T47D (cell line): ENCODE results near the gene LRRC37A2.
"Not testable (repeated sequence)": the region's sequence is repeated elsewhere in the genome, so short reads cannot be mapped to it uniquely, and the experiment has no call there.

Experiments
- DNase-seq, 2 experiments: peaks; one replicate each; pipeline versions ENCODE4 v3.0.0 to v3.0.0-alpha.2; 2011 to 2012; ENCODE audit warnings: low read depth in 1 of 2, low spot score in 1 of 2
- in situ Hi-C: cut with HindIII; loops from 2 replicates; pipeline ENCODE4 v1.10.0; 2016; ENCODE audit warnings: low sequenced_read_pairs, low pct_unique_long_range_greater_than_20kb

The LRRC37A2 gene

DNA sequence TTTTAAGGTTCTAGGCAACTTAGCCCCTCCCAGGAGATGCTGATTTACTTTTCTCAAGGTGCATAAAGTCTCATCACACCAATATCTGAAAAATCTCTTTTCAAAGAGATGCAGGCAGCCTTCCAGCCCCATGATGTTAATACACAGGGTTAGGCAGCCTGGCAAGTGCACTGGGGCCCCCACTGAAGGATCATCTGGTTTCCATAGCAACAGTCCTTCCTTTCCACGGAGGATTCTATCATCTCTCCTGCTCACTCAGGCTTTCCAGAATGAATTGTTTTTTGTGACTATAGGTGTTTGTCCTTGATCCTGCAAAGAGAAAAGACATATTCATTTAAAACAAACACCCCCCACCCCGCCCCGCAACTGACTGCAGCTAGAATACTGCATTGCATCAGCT is 73.2 kb downstream of the LRRC37A2 start:
- in situ Hi-C loops, DNase-seq: not testable (repeated sequence)

DNA sequence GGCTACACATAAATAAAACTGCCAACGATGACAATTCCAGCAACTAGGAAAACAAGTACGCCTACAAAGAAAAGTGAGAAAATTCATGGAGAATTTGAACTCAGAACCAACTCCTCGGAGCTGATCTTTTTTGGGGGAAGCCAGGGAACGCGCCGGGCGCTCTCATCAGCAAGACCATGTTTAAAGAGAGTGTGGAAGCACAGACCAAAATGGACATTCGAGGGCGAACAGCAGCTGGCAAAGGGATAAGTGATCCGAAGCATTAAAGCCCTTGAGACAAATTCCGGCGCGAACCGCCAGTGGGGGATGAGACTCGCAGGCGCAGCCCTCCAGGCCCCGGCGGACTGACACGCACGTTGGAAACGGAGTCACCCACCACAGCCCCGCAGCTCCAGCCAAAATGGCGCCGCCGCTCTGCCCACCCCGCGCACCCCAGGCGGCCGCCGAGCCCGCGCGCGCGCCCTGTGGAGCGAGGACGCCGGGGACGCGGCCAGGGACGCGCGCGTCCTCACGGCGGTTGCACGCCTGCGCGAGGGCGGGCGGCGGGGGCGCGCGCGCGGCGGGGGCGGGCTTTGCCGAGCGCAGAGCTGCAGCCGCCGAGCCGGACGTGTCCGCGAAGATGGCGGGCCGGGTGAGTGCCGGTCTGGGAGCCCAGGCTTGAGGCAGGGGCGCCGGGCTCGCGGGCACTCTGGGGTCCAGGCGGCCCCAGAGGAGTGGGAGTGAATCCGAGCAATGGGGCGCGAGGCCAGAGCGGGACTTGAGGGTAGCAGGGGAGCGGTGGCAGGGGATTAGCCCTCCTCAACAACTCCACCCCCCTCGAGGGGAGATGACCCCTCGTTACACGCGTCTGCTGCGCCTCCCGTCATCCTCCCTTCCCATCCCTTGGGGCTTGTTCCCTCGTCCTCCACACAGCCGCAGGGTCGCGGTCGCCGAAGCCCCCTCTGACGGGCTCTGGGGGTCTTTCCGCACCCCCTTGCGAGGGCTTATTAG is 78.2 kb downstream of the LRRC37A2 start, which contains the start of gene NSF:
Gene NSF (plus strand): TSS at position 513 of the 990 bp plus-strand sequence. CDS start 107 bp downstream, at position 620.
- in situ Hi-C loops: not testable (repeated sequence)

DNA sequence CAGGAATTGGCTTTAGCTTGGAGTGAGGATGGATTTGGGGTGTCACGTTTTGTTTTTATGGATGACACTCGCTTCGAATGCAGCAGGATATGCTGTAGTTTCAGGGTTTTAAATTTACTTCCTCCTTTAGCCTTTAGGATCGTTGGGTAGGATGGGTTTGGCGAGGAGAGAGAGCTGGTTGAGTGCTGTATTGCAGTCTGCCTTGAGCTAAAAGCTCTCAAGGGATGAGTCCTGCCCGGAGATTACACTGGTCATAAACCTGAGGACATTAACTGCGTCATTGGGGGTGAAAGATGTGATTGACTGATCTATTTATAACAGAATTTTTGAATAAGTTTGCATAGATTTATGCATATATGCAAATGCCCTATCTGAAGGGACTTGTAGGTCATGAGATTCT is 79.1 kb downstream of the LRRC37A2 start:
- DNase-seq, in situ Hi-C loops: not testable (repeated sequence)

More for the DNA sequence above, 78.2 kb downstream of the LRRC37A2 start, which contains the start of gene NSF:
- not testable (repeated sequence) for DNase-seq

DNA sequence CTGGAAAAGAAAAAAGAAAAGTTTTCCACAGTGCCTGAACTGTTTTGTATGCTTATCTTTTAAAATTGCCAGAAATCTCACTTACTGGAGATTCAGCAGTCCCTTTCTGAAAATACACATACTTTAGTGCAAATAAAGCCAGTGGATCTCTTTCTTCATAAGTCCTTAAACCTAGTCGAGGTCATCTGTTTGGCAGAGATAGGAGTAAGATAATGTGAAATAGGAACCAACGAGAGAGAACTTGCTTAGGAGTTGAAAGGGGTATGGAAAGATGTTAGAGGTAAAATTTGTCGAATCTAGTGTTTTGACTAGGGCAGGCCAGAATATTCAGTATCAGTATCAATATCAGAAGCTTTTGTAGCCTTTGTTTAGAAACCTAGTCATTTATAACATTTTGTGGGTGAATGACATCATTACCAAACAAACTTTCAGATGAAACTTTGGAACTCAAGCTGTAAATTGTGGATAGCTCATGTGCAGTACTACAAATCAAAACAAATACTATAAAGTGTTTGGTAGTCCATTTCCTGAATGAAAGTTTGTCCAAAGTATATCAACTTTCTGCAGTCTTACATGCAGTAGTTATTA is 86.2 kb downstream of the LRRC37A2 start:
- in situ Hi-C loops, DNase-seq: not testable (repeated sequence)

DNA sequence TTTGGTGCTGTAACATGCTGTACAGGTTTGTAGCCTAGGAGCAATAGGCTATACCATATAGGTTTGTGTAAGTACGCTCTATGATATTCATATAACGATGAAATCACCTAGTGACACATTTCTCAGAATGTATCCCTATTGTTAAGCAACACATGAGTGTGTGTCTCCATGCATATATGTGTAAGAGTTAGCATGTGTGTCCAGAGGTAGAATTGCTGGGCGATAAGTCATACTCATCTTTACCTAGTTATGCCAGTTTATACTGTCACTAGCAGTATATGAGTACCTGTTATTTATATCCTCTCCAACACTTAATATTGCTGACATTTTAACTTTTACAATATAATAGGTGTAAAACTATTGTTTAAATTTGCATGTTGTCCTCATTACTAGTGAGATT is 88.5 kb downstream of the LRRC37A2 start:
- DNase-seq, in situ Hi-C loops: not testable (repeated sequence)

DNA sequence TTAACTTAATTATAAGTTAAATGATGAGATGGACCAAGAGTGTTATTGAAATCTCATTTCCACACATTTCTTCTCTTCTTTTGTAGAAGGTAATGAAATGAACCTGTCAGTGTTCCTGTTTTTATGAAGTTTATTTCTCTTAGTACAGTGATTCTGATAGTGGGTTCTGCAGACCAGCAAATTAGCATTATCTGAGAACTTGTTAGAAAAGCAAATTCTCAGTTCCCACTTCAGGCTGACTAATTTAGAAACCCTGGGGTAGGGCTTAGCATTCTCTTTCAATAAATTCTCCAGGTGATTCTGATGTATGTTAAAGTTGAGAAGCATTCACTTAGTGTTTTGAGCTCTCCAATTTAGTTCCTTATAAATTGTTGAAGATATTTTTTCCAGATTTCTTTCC is 90.9 kb downstream of the LRRC37A2 start:
- DNase-seq, in situ Hi-C loops: not testable (repeated sequence)
